Lower leg skin (tissue), 3 donors: ENCODE results near the gene HEY2.

ENCODE experiments used
- CTCF ChIP-seq, 3 donors: fragments of 450-650 bp; IDR thresholded peaks; one replicate each; pipeline ENCODE4 v1.5.1; 2016; ENCODE audit warnings: antibody characterized with exemption in 3 of 3, mild to moderate bottlenecking in 3 of 3, moderate library complexity in 2 of 3
- POLR2A ChIP-seq, 2 donors: fragments of 450-650 bp; IDR thresholded peaks; one replicate each; pipeline ENCODE4 v1.6.1; 2016 to 2017; ENCODE audit warnings: antibody characterized with exemption in 2 of 2, mild to moderate bottlenecking in 1 of 2, moderate library complexity in 1 of 2

- no peak for TF ChIP-seq CTCF (IDR thresholded peaks at IDR 0.05)
- TF ChIP-seq POLR2A (IDR thresholded peaks at IDR 0.05), result no peak
Observed at GRCh38 chr6:125798734-125799508, 49.5 kb downstream of the HEY2 start.
